ENCODE data around the gene PAX1. TPM values are rescaled to one million over a fixed set of nuclear protein-coding genes. Genes with fewer than 3 reads are reported as not detected.

The PAX1 gene
- total and polyA plus RNA-seq, 9 of the 15 experiments (the other 6 are each of a cell fraction or from before 2014, with no cell fraction given), result not detected

DNA sequence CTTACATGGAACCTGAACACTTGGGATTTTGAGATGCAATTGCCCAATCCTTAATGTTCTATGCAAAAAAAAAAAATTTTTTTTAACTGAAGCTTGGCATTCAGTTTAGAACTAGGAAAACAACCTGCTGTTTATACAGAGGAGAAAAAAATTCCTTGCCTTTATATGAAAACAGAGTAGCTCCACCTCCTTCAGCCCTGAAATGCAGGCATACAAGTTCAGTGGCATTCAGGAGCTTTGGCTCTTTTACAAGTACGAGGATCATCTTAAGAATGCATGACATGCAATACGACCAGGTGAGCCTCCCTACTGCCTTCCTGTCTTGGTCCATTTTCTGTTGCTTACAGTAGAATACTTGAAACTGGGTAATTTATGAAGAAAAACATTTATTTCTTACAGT lies 20.4 kb downstream of the PAX1 start:
- in situ Hi-C loops (cut with MboI), result no loop called here
- no peak overlapping the region for H3K4me2 ChIP-seq (ENCODE audit: insufficient read depth, low read length)
- H3K36me3 ChIP-seq (ENCODE audit: control insufficient read depth, insufficient read depth, low read length), result no peaks in the 10 kb centered on the region
- no peak for FAIRE-seq
- ChIA-PET CTCF (ENCODE audit: low intra/inter-chr PET ratio) (no interaction called here), POLR2A (no interaction called here)
- ATAC-seq, result no peak
- no peaks in the 10 kb centered on the region for H3K9me1 ChIP-seq (ENCODE audit: control insufficient read depth, insufficient read depth, low read length)
- H3K4me3 ChIP-seq, result no peak overlapping the region
- no peaks in the 10 kb centered on the region for H4K20me1 ChIP-seq (replicated peaks; ENCODE audit: control insufficient read depth, insufficient read depth, low read length)
- no peaks in the 10 kb centered on the region for H3K9me3 ChIP-seq (replicated peaks; ENCODE audit: control insufficient read depth, insufficient read depth, low read depth, low read length)
- no TSS peak for BruUV-seq (replicated peaks)
- no peak for DNase-seq (ENCODE audit: extremely low read depth in 1 of 4, low spot score in 3 of 4)
- H3K27ac ChIP-seq (ENCODE audit: extremely low read depth, low read depth, low read length), result no peak overlapping the region
- H3K27me3 ChIP-seq (ENCODE audit: control insufficient read depth in 2 of 2, insufficient read depth in 2 of 2, low read length in 2 of 2), result no peaks in the 10 kb centered on the region
- no peaks in the 10 kb centered on the region for H3K79me2 ChIP-seq (ENCODE audit: control insufficient read depth, insufficient read depth, low read length)
- no peak overlapping the region for H2AFZ ChIP-seq (ENCODE audit: low read depth, low read length)
- 0% methylated on average over 2 of the region's 2 CpGs for WGBS (ENCODE audit: insufficient coverage, low coverage, missing lambda C conversion rate)
- intact Hi-C loops (cut with micrococcal nuclease), result no loop called here
- H3K4me1 ChIP-seq (replicated peaks in 1 of 2; ENCODE audit: control insufficient read depth in 2 of 2, insufficient read depth in 2 of 2, low read length in 2 of 2), result no peaks in the 10 kb centered on the region
- no peak overlapping the region for H3K9ac ChIP-seq (ENCODE audit: insufficient read depth in 1 of 2, low read depth in 2 of 2, low read length in 2 of 2)
- TF ChIP-seq KLF1 (tag; IDR thresholded peaks at IDR 0.05) (no peak), KLF10 (CRISPR knock-in tag; IDR thresholded peaks at IDR 0.05) (no peak), NCOR1 (IDR thresholded peaks at IDR 0.05) (no peak), RREB1 (CRISPR knock-in tag; IDR thresholded peaks at IDR 0.05) (no peak), KLF6 (CRISPR knock-in tag; IDR thresholded peaks at IDR 0.05; ENCODE audit: borderline replicate concordance) (no peak), SNIP1 (IDR thresholded peaks at IDR 0.05; ENCODE audit: low read depth) (no peak), GABPB2 (CRISPR knock-in tag; conservative IDR thresholded peaks at IDR 0.05) (no peak), ZNF184 (CRISPR knock-in tag; IDR thresholded peaks at IDR 0.05) (no peak), HLTF (IDR thresholded peaks at IDR 0.05) (no peak), HDAC1 (IDR thresholded peaks at IDR 0.05) (no peak), CHD4 (IDR thresholded peaks at IDR 0.05; ENCODE audit: insufficient read depth, insufficient replicate concordance, low read depth, low read length, poor library complexity, severe bottlenecking) (no peak), NR2F6 (CRISPR knock-in tag; IDR thresholded peaks at IDR 0.05) (no peak), ZNF274 (IDR thresholded peaks at IDR 0.05; ENCODE audit: borderline replicate concordance, low read depth, low read length) (no peak), SMC3 (conservative IDR thresholded peaks at IDR 0.05; ENCODE audit: insufficient read depth, low read depth, low read length) (no peak), ZKSCAN3 (CRISPR knock-in tag; IDR thresholded peaks at IDR 0.05) (no peak)
- TF ChIP-seq, protein P1, sequence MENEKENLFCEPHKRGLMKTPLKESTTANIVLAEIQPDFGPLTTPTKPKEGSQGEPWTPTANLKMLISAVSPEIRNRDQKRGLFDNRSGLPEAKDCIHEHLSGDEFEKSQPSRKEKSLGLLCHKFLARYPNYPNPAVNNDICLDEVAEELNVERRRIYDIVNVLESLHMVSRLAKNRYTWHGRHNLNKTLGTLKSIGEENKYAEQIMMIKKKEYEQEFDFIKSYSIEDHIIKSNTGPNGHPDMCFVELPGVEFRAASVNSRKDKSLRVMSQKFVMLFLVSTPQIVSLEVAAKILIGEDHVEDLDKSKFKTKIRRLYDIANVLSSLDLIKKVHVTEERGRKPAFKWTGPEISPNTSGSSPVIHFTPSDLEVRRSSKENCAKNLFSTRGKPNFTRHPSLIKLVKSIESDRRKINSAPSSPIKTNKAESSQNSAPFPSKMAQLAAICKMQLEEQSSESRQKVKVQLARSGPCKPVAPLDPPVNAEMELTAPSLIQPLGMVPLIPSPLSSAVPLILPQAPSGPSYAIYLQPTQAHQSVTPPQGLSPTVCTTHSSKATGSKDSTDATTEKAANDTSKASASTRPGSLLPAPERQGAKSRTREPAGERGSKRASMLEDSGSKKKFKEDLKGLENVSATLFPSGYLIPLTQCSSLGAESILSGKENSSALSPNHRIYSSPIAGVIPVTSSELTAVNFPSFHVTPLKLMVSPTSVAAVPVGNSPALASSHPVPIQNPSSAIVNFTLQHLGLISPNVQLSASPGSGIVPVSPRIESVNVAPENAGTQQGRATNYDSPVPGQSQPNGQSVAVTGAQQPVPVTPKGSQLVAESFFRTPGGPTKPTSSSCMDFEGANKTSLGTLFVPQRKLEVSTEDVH (IDR thresholded peaks at IDR 0.05; ENCODE audit: low read depth, partially characterized antibody), result no peak
- TF ChIP-seq, protein P2, sequence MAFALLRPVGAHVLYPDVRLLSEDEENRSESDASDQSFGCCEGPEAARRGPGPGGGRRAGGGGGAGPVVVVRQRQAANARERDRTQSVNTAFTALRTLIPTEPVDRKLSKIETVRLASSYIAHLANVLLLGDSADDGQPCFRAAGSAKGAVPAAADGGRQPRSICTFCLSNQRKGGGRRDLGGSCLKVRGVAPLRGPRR (CRISPR knock-in tag; IDR thresholded peaks at IDR 0.05), result no peak
